K562 (cell line): ENCODE measurements around the gene AIG1. TPM values are rescaled to one million over a fixed set of nuclear protein-coding genes. Genes with fewer than 3 reads are reported as not detected.

Experiments
- ESRRB ChIP-seq: fragments of 250-450 bp; sonication (Bioruptor Pico); IDR thresholded peaks from 2 replicates; pipeline ENCODE4 v1.5.0; 2020; ENCODE audit warnings: mild to moderate bottlenecking, moderate library complexity, borderline replicate concordance
- HDAC2 ChIP-seq: fragments of 450-650 bp; IDR thresholded peaks from 2 replicates; pipeline ENCODE4 v1.6.1; 2016; ENCODE audit warnings: mild to moderate bottlenecking
- HMG20A ChIP-seq: fragments of 450-650 bp; formaldehyde crosslinking; conservative IDR thresholded peaks from 2 replicates; pipeline ENCODE4 v1.4.0; 2020; ENCODE audit warnings: mild to moderate bottlenecking, mixed read lengths
- KAT7 ChIP-seq: sonication (generic); formaldehyde crosslinking; IDR thresholded peaks from 2 replicates; pipeline ENCODE4 v1.8.0; 2022; ENCODE audit warnings: missing genetic modification reagents, mild to moderate bottlenecking, borderline replicate concordance
- MIER1 ChIP-seq: fragments of 450-650 bp; IDR thresholded peaks from 2 replicates; pipeline ENCODE4 v1.6.1; 2016; ENCODE audit warnings: antibody characterized with exemption, mild to moderate bottlenecking, low read depth
- SMARCA5 ChIP-seq: fragments of 450-650 bp; IDR thresholded peaks from 2 replicates; pipeline ENCODE4 v1.6.1; 2016
- TAL1 ChIP-seq: fragments of 450-650 bp; IDR thresholded peaks from 2 replicates; pipeline ENCODE4 v1.6.1; 2016; ENCODE audit warnings: mild to moderate bottlenecking
- ZFP1 ChIP-seq: fragments of 450-650 bp; formaldehyde crosslinking; IDR thresholded peaks from 2 replicates; pipeline ENCODE4 v1.4.0; 2020; ENCODE audit warnings: mild to moderate bottlenecking, mixed read lengths
- ZFX ChIP-seq: sonication (generic); formaldehyde crosslinking; IDR thresholded peaks from 2 replicates; pipeline ENCODE4 v1.8.0; 2022; ENCODE audit warnings: mild to moderate bottlenecking, missing genetic modification reagents, moderate library complexity
- ZNF766 ChIP-seq: fragments of 200-800 bp; sonication (Bioruptor generic); conservative IDR thresholded peaks from 2 replicates; pipeline ENCODE4 v1.6.1; 2016; ENCODE audit warnings: missing genetic modification characterization, missing compliant biosample characterization
- polyA plus RNA-seq, 8 experiments: library from polyadenylated mRNA; depleted of rRNA in 4 of 8; stranded (reverse) in 5 of 8; unstranded in 3 of 8; fragments of >200 nt; fragmentation: Nextera tagmentation in 2 of 8; fragmentation: Illumina TruSeq in 1 of 8; extraction: Ambion mirVana in 2 of 8; extraction: Trizol in 1 of 8; gene quantifications; 2 replicates each; pipeline versions ENCODE4 v1.2.1 to v1.2.3, GENCODE V29; 2011 to 2014; ENCODE audit warnings: inconsistent platforms in 1 of 8, missing spikeins in 1 of 8
- total RNA-seq, 7 experiments: library from RNA; depleted of rRNA in 6 of 7; stranded (reverse); fragments of >200 nt in 6 of 7; fragmentation: Illumina TruSeq in 2 of 7; extraction: Trizol in 2 of 7; gene quantifications; 2 replicates each; pipeline versions ENCODE4 v1.2.1 to v1.2.3, GENCODE V29; 2011 to 2021; ENCODE audit warnings: low replicate concordance in 1 of 7
- TF ChIP-seq, protein P1 (sequence below): IDR thresholded peaks from 2 replicates; pipeline ENCODE4 v1.6.1; 2014; ENCODE audit warnings: antibody characterized with exemption
- TF ChIP-seq, protein P2 (sequence below): sonication (generic); formaldehyde crosslinking; IDR thresholded peaks from 2 replicates; pipeline ENCODE4 v1.8.0; 2023; ENCODE audit warnings: mild to moderate bottlenecking, missing genetic modification reagents
- TF ChIP-seq, protein P3 (sequence below), 2 experiments: fragments of 450-650 bp in 1 of 2; sonication (generic) in 1 of 2; formaldehyde crosslinking in 1 of 2; IDR thresholded peaks; 2 replicates each; pipeline versions ENCODE4 v1.7.1 to v1.9.0; 2016 to 2022; ENCODE audit warnings: inconsistent platforms in 1 of 2, mild to moderate bottlenecking in 1 of 2, missing genetic modification reagents in 1 of 2
- TF ChIP-seq, protein P4 (sequence below): IDR thresholded peaks from 2 replicates; pipeline ENCODE4 v1.6.1; 2011; ENCODE audit not compliant: insufficient read length; ENCODE audit errors: extremely low read depth

AIG1 gene
- total and polyA plus RNA-seq, 9 of the 15 experiments (the other 6 are each of a cell fraction or from before 2014, with no cell fraction given): 74.8 to 333 (median 127) TPM

DNA sequence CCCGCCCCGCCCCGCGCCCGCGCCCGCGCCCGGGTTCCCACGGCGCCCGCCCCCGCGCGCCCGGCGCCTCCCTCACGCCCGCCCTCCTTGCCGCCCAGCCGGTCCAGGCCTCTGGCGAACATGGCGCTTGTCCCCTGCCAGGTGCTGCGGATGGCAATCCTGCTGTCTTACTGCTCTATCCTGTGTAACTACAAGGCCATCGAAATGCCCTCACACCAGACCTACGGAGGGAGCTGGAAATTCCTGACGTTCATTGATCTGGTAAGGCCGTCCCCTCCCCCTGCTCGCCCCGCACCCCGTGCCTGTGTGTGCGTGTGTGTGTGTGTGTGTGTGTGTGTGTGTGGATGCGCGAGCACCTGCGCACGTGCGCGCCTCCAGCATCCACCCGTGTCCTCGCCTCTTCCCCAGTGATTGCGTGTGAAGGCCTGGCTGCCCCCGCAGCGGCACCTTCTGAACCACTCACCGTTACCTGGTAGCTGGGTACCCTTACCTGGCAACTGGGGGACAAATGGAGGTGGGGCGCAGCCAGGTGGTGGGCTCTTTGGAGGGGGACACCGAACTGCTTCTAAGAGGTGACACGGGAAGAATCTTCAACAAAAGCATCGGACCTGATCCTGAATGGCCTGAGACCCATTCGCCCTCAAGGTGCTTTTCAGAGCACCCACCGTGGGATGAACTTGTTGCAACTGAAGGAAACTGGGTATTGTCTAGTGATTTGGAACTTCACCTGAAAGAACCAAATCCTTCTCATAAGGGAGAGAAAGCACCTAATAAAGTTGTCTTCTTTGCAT is at the start of gene AIG1 (continued):
- TF ChIP-seq, protein P1, sequence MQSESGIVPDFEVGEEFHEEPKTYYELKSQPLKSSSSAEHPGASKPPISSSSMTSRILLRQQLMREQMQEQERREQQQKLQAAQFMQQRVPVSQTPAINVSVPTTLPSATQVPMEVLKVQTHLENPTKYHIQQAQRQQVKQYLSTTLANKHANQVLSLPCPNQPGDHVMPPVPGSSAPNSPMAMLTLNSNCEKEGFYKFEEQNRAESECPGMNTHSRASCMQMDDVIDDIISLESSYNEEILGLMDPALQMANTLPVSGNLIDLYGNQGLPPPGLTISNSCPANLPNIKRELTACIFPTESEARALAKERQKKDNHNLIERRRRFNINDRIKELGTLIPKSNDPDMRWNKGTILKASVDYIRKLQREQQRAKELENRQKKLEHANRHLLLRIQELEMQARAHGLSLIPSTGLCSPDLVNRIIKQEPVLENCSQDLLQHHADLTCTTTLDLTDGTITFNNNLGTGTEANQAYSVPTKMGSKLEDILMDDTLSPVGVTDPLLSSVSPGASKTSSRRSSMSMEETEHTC: peak; percentile 42; the same call in 1 of the 2 replicates
- peak; percentile 31; the same call in 1 of the 2 replicates for TF ChIP-seq ZNF766 (CRISPR knock-in tag)
- TF ChIP-seq, protein P2, sequence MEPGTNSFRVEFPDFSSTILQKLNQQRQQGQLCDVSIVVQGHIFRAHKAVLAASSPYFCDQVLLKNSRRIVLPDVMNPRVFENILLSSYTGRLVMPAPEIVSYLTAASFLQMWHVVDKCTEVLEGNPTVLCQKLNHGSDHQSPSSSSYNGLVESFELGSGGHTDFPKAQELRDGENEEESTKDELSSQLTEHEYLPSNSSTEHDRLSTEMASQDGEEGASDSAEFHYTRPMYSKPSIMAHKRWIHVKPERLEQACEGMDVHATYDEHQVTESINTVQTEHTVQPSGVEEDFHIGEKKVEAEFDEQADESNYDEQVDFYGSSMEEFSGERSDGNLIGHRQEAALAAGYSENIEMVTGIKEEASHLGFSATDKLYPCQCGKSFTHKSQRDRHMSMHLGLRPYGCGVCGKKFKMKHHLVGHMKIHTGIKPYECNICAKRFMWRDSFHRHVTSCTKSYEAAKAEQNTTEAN: peak; percentile 82; the same call in 1 of the 2 replicates
- 0 out of 2 replicates have a peak, but pooled peaks have one; percentile 41 for TF ChIP-seq KAT7 (CRISPR knock-in tag)
- peak; percentile 59 for TF ChIP-seq ZFX
- TF ChIP-seq TAL1: peak; percentile 10; the same call in 1 of the 2 replicates
- TF ChIP-seq SMARCA5: no peak
- TF ChIP-seq MIER1: peak; percentile 25; the same call in 1 of the 2 replicates
- no peak for TF ChIP-seq ESRRB
- no peak for TF ChIP-seq HMG20A (CRISPR knock-in tag)
- TF ChIP-seq ZFP1 (CRISPR knock-in tag): no peak
- peak; percentile 36; the same call in 1 of the 2 replicates for TF ChIP-seq HDAC2
- TF ChIP-seq, protein P3, sequence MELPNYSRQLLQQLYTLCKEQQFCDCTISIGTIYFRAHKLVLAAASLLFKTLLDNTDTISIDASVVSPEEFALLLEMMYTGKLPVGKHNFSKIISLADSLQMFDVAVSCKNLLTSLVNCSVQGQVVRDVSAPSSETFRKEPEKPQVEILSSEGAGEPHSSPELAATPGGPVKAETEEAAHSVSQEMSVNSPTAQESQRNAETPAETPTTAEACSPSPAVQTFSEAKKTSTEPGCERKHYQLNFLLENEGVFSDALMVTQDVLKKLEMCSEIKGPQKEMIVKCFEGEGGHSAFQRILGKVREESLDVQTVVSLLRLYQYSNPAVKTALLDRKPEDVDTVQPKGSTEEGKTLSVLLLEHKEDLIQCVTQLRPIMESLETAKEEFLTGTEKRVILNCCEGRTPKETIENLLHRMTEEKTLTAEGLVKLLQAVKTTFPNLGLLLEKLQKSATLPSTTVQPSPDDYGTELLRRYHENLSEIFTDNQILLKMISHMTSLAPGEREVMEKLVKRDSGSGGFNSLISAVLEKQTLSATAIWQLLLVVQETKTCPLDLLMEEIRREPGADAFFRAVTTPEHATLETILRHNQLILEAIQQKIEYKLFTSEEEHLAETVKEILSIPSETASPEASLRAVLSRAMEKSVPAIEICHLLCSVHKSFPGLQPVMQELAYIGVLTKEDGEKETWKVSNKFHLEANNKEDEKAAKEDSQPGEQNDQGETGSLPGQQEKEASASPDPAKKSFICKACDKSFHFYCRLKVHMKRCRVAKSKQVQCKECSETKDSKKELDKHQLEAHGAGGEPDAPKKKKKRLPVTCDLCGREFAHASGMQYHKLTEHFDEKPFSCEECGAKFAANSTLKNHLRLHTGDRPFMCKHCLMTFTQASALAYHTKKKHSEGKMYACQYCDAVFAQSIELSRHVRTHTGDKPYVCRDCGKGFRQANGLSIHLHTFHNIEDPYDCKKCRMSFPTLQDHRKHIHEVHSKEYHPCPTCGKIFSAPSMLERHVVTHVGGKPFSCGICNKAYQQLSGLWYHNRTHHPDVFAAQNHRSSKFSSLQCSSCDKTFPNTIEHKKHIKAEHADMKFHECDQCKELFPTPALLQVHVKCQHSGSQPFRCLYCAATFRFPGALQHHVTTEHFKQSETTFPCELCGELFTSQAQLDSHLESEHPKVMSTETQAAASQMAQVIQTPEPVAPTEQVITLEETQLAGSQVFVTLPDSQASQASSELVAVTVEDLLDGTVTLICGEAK (IDR thresholded peaks at IDR 0.05): 0 out of 2 replicates have a peak, but pooled peaks have one; percentile 26
- TF ChIP-seq, protein P3 (CRISPR knock-in tag; IDR thresholded peaks at IDR 0.05): no peak
- TF ChIP-seq, protein P4, sequence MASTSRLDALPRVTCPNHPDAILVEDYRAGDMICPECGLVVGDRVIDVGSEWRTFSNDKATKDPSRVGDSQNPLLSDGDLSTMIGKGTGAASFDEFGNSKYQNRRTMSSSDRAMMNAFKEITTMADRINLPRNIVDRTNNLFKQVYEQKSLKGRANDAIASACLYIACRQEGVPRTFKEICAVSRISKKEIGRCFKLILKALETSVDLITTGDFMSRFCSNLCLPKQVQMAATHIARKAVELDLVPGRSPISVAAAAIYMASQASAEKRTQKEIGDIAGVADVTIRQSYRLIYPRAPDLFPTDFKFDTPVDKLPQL: no peak
